ENCODE measurements around the gene TNFAIP1.
"Not testable (repeated sequence)": the region's sequence is repeated elsewhere in the genome, so short reads cannot be mapped to it uniquely, and the experiment has no call there.

Gene TNFAIP1

GRCh38 chr17:28335201-28335958 is at the start of gene TNFAIP1, which contains the start of gene IFT20:
TSS of gene TNFAIP1 (plus strand) at chr17:28335761. CDS start at chr17:28339522, 3,761 bp downstream.
TSS of gene IFT20 (minus strand) at chr17:28335472. CDS start at chr17:28331985, 3,487 bp downstream.
- DNase-seq (ENCODE audit: low read depth): peak; percentile 100

- DNase-seq (ENCODE audit: low read depth): no peak
Observed at GRCh38 chr17:28285965-28286364, 49.6 kb upstream of the TNFAIP1 start.

- no peak for DNase-seq (ENCODE audit: low read depth)
Observed at GRCh38 chr17:28290703-28291102, 44.9 kb upstream of the TNFAIP1 start.

GRCh38 chr17:28291780-28292330 is 43.7 kb upstream of the TNFAIP1 start:
- DNase-seq (ENCODE audit: low read depth): no peak

- DNase-seq (ENCODE audit: low read depth): not testable (repeated sequence)
Observed at GRCh38 chr17:28292878-28293277, 42.7 kb upstream of the TNFAIP1 start.

GRCh38 chr17:28293994-28294393 is 41.6 kb upstream of the TNFAIP1 start:
- DNase-seq (ENCODE audit: low read depth): no peak

- DNase-seq (ENCODE audit: low read depth): no peak
Observed at GRCh38 chr17:28295677-28296578, 39.6 kb upstream of the TNFAIP1 start.

- no peak for DNase-seq (ENCODE audit: low read depth)
Observed at GRCh38 chr17:28298449-28298848, 37.1 kb upstream of the TNFAIP1 start.

GRCh38 chr17:28306954-28307401 is 28.6 kb upstream of the TNFAIP1 start:
- no peak for DNase-seq (ENCODE audit: low read depth)

- DNase-seq (ENCODE audit: low read depth): no peak
Observed at GRCh38 chr17:28313841-28314240, 21.7 kb upstream of the TNFAIP1 start.

GRCh38 chr17:28315846-28316705 is 19.5 kb upstream of the TNFAIP1 start:
- DNase-seq (ENCODE audit: low read depth): no peak

GRCh38 chr17:28317099-28317965 is 18.2 kb upstream of the TNFAIP1 start:
- DNase-seq (ENCODE audit: low read depth): no peak

GRCh38 chr17:28317966-28318758 is 17.4 kb upstream of the TNFAIP1 start:
- DNase-seq (ENCODE audit: low read depth): no peak

- peak; percentile 93 for DNase-seq (ENCODE audit: low read depth)
Observed at GRCh38 chr17:28318759-28319597, 16.6 kb upstream of the TNFAIP1 start, which contains the start of gene TMEM97. TSS of gene TMEM97 (plus strand) at chr17:28319200. CDS start at chr17:28319240, 40 bp downstream.

- no peak for DNase-seq (ENCODE audit: low read depth)
Observed at GRCh38 chr17:28319598-28319935, 16.0 kb upstream of the TNFAIP1 start.

GRCh38 chr17:28320215-28321061 is 15.1 kb upstream of the TNFAIP1 start:
- DNase-seq (ENCODE audit: low read depth): no peak

GRCh38 chr17:28324267-28324745 is 11.3 kb upstream of the TNFAIP1 start:
- no peak for DNase-seq (ENCODE audit: low read depth)

- no peak for DNase-seq (ENCODE audit: low read depth)
Observed at GRCh38 chr17:28324781-28325180, 10.8 kb upstream of the TNFAIP1 start.

Measured in stromal cell of bone marrow (primary cell).